ENCODE data around the gene GJC2. TPM values are rescaled to one million over a fixed set of nuclear protein-coding genes. Genes with fewer than 3 reads are reported as not detected.

GJC2 gene
- polyA plus RNA-seq, 1 experiment = 1.2 TPM

DNA sequence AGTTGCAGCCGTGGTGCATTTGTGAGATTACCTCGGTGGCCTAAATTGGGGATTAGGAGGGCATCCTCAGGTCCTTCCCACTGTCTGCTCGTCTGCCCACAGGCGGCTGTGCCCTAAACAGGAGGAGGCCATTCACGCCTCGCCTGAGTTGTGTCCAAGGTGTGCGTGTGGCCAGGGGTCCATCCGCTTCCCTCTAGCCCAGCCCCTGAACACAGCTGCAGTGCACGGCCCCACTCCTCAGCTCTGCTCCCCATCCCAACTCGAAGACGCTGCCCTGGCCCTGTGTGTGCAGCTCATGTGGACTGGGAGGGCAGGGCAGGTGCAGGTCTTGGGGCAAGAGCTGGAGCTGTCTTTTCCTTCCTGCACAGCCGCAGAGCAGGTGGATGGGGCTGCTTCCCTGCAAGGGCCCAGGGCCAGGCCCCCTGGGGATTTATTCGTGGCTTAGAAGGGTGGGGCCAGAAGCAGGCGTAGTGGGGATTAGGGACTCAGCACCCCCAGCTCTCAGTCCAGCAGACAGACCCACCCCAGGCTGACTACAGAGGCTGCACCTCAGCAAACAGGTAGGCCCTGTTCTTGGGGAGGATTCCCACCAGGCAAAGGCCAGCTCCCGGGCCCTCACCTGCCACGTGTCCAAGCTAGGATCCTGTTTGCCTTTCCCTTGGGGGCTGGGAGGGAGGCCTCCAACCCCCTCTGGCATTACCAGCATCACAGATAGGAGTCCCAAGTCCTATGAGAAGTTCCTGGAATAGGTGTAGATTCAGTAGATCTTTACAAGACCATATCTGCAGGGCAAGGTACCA lies 5.3 kb upstream of the GJC2 start:
- DNase-seq (ENCODE audit: low read depth, low spot score) = no peak
- CTCF ChIA-PET = interaction anchor here (1.1 to 1.9 kb wide), 2 partner anchors 14 to 21 kb away, joined by 3 to 7 read pairs; no protein-coding TSS in a partner anchor
- no peak overlapping the region for H3K27ac ChIP-seq (ENCODE audit: low read depth, low read length)
- no peaks in the 10 kb centered on the region for H3K27me3 ChIP-seq (ENCODE audit: control insufficient read depth, insufficient read depth, low read length)
- TF ChIP-seq, protein P1, sequence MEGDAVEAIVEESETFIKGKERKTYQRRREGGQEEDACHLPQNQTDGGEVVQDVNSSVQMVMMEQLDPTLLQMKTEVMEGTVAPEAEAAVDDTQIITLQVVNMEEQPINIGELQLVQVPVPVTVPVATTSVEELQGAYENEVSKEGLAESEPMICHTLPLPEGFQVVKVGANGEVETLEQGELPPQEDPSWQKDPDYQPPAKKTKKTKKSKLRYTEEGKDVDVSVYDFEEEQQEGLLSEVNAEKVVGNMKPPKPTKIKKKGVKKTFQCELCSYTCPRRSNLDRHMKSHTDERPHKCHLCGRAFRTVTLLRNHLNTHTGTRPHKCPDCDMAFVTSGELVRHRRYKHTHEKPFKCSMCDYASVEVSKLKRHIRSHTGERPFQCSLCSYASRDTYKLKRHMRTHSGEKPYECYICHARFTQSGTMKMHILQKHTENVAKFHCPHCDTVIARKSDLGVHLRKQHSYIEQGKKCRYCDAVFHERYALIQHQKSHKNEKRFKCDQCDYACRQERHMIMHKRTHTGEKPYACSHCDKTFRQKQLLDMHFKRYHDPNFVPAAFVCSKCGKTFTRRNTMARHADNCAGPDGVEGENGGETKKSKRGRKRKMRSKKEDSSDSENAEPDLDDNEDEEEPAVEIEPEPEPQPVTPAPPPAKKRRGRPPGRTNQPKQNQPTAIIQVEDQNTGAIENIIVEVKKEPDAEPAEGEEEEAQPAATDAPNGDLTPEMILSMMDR (IDR thresholded peaks at IDR 0.05; ENCODE audit: low read depth, low read length) = no peak
- no peaks in the 10 kb centered on the region; the same call in 1 of the 2 replicates for H3K9me3 ChIP-seq (ENCODE audit: control insufficient read depth, insufficient read depth, low read length)
- POLR2A ChIA-PET = no interaction called here
- no peak overlapping the region for H3K4me3 ChIP-seq (ENCODE audit: low read depth, low read length)

DNA sequence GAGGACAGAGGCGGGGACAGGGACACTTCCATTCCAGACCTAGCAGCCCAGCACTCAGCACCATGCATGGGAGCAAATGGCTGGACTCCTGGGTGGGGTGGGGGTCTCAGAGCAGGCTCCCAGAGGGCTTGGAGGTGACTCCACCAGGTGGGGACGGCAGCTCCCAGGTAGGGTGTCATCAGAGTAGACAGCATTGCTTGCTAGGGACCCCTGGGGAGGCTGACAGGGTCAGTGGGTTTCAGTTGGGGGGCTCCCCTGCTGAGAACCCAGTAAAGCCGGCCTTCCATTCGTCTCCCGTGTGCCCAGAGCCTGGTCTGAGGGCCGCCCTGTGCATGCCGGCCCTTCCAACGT lies 4.8 kb upstream of the GJC2 start:
- H3K27me3 ChIP-seq (ENCODE audit: control insufficient read depth, insufficient read depth, low read length) = no peaks in the 10 kb centered on the region
- H3K9me3 ChIP-seq (ENCODE audit: control insufficient read depth, insufficient read depth, low read length) = no peaks in the 10 kb centered on the region; the same call in 1 of the 2 replicates
- ChIA-PET CTCF (interaction anchor here (1.1 kb wide), 1 partner anchor 14 kb away, joined by 3 read pairs; no protein-coding TSS in a partner anchor), POLR2A (no interaction called here)
- DNase-seq (ENCODE audit: low read depth, low spot score) = no peak
- no peak overlapping the region for H3K27ac ChIP-seq (ENCODE audit: low read depth, low read length)
- TF ChIP-seq, protein P1 (IDR thresholded peaks at IDR 0.05; ENCODE audit: low read depth, low read length) = no peak
- no peak overlapping the region for H3K4me3 ChIP-seq (ENCODE audit: low read depth, low read length)

DNA sequence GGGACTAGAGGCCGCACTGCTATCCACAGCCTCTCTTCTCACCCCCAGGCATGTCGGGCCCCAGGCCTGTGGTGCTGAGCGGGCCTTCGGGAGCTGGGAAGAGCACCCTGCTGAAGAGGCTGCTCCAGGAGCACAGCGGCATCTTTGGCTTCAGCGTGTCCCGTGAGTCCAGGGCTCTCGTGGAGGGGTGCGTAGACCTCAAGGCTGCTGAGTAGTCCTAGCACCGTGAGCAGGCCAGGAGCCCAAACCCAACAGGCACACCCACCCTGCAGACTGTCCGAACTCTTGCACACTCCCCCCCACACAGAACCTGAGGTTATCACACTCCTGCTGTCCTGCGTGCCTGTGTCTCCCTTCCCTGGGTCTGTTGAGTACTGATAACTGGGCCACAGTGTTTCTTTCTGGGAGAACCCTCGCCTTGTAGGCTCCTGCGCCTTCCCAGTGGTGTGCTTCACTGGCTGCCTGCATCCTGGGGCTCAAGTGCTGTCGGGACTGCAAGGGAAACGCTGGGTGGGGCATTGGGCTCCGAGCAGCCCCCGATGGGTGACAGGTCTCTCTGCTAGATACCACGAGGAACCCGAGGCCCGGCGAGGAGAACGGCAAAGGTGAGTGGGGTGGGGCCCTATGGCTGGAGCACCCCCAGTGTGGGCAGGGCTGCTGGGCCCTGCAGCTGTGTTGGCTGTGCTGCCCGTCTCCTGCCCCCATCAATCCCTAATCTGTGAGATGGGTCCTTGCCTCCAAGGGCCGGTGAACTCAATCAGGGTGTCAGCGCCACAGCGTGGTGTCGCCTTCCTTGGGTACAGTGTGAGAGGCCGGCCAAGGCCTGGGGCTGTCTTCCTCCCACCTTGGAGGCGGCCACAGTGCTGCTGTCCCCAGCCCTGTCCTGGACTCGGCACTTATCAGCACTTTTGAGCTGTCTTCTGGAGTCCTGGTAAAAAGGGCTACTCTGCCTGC lies 4.0 kb upstream of the GJC2 start:
- no peak for DNase-seq (ENCODE audit: low read depth, low spot score)
- Histone ChIP-seq H3K27me3 (ENCODE audit: control insufficient read depth, insufficient read depth, low read length) (no peaks in the 10 kb centered on the region), H3K27ac (ENCODE audit: low read depth, low read length) (no peak overlapping the region), H3K9me3 (ENCODE audit: control insufficient read depth, insufficient read depth, low read length) (no peaks in the 10 kb centered on the region; the same call in 1 of the 2 replicates), H3K4me3 (ENCODE audit: low read depth, low read length) (no peak overlapping the region)
- CTCF ChIA-PET = interaction anchor here (1.1 kb wide), 1 partner anchor 15 kb away, joined by 3 read pairs; no protein-coding TSS in a partner anchor
- POLR2A ChIA-PET = no interaction called here
- TF ChIP-seq, protein P1 (IDR thresholded peaks at IDR 0.05; ENCODE audit: low read depth, low read length) = no peak

DNA sequence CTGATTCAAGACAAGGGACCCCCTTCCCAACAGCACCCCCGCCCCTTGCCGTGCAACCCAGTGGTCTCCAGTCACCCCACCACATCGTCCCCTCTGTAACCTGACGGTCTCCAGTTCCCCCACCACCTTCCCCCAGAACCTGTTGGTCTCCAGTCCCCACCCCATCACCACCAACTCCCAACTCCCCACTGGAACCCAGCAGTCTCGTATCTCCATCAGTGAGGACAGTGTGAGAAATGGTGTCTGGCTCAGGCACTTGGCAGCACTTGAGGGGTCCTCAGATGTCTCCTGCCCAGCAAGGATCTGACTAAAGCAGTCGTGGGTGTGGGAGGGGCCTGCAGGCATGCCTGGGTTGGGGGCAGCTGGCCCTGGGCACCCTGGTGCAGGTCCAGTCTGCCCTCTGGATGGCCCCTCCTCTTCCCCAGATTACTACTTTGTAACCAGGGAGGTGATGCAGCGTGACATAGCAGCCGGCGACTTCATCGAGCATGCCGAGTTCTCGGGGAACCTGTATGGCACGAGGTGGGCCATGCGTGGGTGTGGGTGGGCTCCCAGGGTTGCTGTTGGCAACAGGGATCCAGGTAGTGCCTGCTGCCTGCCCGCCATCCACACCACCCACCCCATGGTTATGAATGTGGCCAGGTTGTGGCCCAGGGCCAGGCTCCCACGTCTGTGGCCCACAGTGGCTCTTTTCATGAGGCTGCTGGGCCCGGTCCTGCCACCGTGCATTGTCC lies 3.1 kb upstream of the GJC2 start:
- ChIA-PET POLR2A (no interaction called here), CTCF (no interaction called here)
- no peaks in the 10 kb centered on the region for H3K27me3 ChIP-seq (ENCODE audit: control insufficient read depth, insufficient read depth, low read length)
- H3K9me3 ChIP-seq (ENCODE audit: control insufficient read depth, insufficient read depth, low read length) = no peaks in the 10 kb centered on the region; the same call in 1 of the 2 replicates
- no peak overlapping the region for H3K27ac ChIP-seq (ENCODE audit: low read depth, low read length)
- DNase-seq (ENCODE audit: low read depth, low spot score) = no peak
- H3K4me3 ChIP-seq (ENCODE audit: low read depth, low read length) = no peak overlapping the region
- TF ChIP-seq, protein P1 (IDR thresholded peaks at IDR 0.05; ENCODE audit: low read depth, low read length) = no peak

Measured in AG04450 (cell line).